HEK293T (cell line): Measurements from ENCODE around the gene KCNK10.

Experiments used
- FOXK2 ChIP-seq: fragments of 450-650 bp; IDR thresholded peaks from 2 replicates; pipeline ENCODE4 v1.6.1; 2016; ENCODE audit warnings: mild to moderate bottlenecking
- HDGF ChIP-seq: fragments of 450-650 bp; IDR thresholded peaks from 2 replicates; pipeline ENCODE4 v1.6.1; 2017; ENCODE audit warnings: antibody characterized with exemption, borderline replicate concordance
- SP1 ChIP-seq: fragments of 450-650 bp; IDR thresholded peaks from 2 replicates; pipeline ENCODE4 v1.6.1; 2017
- SUZ12 ChIP-seq: fragments of 450-650 bp; IDR thresholded peaks from 2 replicates; pipeline ENCODE4 v1.6.1; 2016; ENCODE audit warnings: mild to moderate bottlenecking

- TF ChIP-seq SUZ12 = no peak
- TF ChIP-seq HDGF = no peak
- TF ChIP-seq FOXK2 = no peak
- no peak for TF ChIP-seq SP1
Measured at GRCh38 chr14:88179716-88180115, 143.4 kb downstream of the KCNK10 start.
